ENCODE measurements around the gene GC.

GRCh38 chr4:71784569-71785197, 804 bp upstream of the GC start:
- no peak for TF ChIP-seq CTCF (IDR thresholded peaks at IDR 0.05; ENCODE audit: low read depth, low read length, poor library complexity, severe bottlenecking)
- no peak for TF ChIP-seq EZH2phosphoT487 (IDR thresholded peaks at IDR 0.05; ENCODE audit: borderline replicate concordance, low read length)

All from DOHH2 (cell line).